SK-N-SH (cell line): ENCODE measurements around the gene NSUN4.

Source experiments
- CTCF ChIP-seq: fragments of 200-600 bp; sonication (generic); IDR thresholded peaks from 2 replicates; pipeline ENCODE4 v1.6.1; 2017; ENCODE audit warnings: antibody characterized with exemption, mild to moderate bottlenecking, moderate library complexity
- EP300 ChIP-seq, 2 experiments: IDR thresholded peaks; 2 replicates each; pipeline versions ENCODE4 v1.4.0 to v1.6.1; 2012; ENCODE audit warnings: borderline replicate concordance in 1 of 2, low read depth in 1 of 2, low read length in 1 of 2
- TAF1 ChIP-seq: IDR thresholded peaks from 2 replicates; pipeline ENCODE4 v1.6.1; 2012; ENCODE audit warnings: low read depth, mild to moderate bottlenecking, low read length, moderate library complexity, borderline replicate concordance

- TF ChIP-seq CTCF (no peak), TAF1 (no peak), EP300 (IDR thresholded peaks at IDR 0.05; ENCODE audit: borderline replicate concordance in 1 of 2, low read depth in 1 of 2, low read length in 1 of 2) (no peak)
These were observed 2.2 kb downstream of the NSUN4 start for GRCh38 chr1:46342677-46343350.
